ENCODE measurements around the gene RIN3.

The RIN3 gene

GRCh38 chr14:92597906-92598905 lies 84.6 kb downstream of the RIN3 start:
- no peak for ATAC-seq
- Mint-ChIP-seq H3K27me3 (no peaks in the 10 kb centered on the region), H3K9me3 (no peaks in the 10 kb centered on the region), H3K4me3 (no peak overlapping the region), H3K4me1 (peaks cover 20% of the 10 kb centered on the region), H3K27ac (no peak overlapping the region), H3K36me3 (no peaks in the 10 kb centered on the region)

- no peaks in the 10 kb centered on the region for H3K36me3 Mint-ChIP-seq
- peaks cover 18% of the 10 kb centered on the region for H3K4me1 Mint-ChIP-seq
- ATAC-seq, result no peak
- H3K27me3 Mint-ChIP-seq, result no peaks in the 10 kb centered on the region
- no peaks in the 10 kb centered on the region for H3K9me3 Mint-ChIP-seq
- H3K4me3 Mint-ChIP-seq, result no peak overlapping the region
- no peak overlapping the region for H3K27ac Mint-ChIP-seq
These were observed 86.2 kb downstream of the RIN3 start for GRCh38 chr14:92599811-92600210.

- Mint-ChIP-seq H3K27me3 (no peaks in the 10 kb centered on the region), H3K4me3 (no peak overlapping the region), H3K4me1 (peaks cover 12% of the 10 kb centered on the region), H3K36me3 (no peaks in the 10 kb centered on the region), H3K9me3 (no peaks in the 10 kb centered on the region), H3K27ac (no peak overlapping the region)
- no peak for ATAC-seq
These were observed 86.9 kb downstream of the RIN3 start for GRCh38 chr14:92600318-92601053.

GRCh38 chr14:92601131-92601710 lies 87.6 kb downstream of the RIN3 start:
- no peaks in the 10 kb centered on the region for H3K36me3 Mint-ChIP-seq
- H3K4me3 Mint-ChIP-seq, result no peak overlapping the region
- no peak for ATAC-seq
- H3K4me1 Mint-ChIP-seq, result peaks cover 10% of the 10 kb centered on the region
- no peaks in the 10 kb centered on the region for H3K9me3 Mint-ChIP-seq
- no peak overlapping the region for H3K27ac Mint-ChIP-seq
- H3K27me3 Mint-ChIP-seq, result no peaks in the 10 kb centered on the region

- no peak overlapping the region for H3K27ac Mint-ChIP-seq
- no peaks in the 10 kb centered on the region for H3K27me3 Mint-ChIP-seq
- H3K36me3 Mint-ChIP-seq, result no peaks in the 10 kb centered on the region
- no peak for ATAC-seq
- H3K4me3 Mint-ChIP-seq, result no peak overlapping the region
- H3K9me3 Mint-ChIP-seq, result no peaks in the 10 kb centered on the region
- H3K4me1 Mint-ChIP-seq, result peaks cover 10% of the 10 kb centered on the region
These were observed 88.3 kb downstream of the RIN3 start for GRCh38 chr14:92601757-92602417.

GRCh38 chr14:92603309-92604242 lies 90.0 kb downstream of the RIN3 start:
- Mint-ChIP-seq H3K4me1 (peaks cover 10% of the 10 kb centered on the region), H3K4me3 (no peak overlapping the region), H3K9me3 (peaks cover 3% of the 10 kb centered on the region), H3K27ac (no peak overlapping the region), H3K27me3 (no peaks in the 10 kb centered on the region), H3K36me3 (no peaks in the 10 kb centered on the region)
- peak; percentile 31 for ATAC-seq

- peaks cover 18% of the 10 kb centered on the region for H3K4me1 Mint-ChIP-seq
- H3K36me3 Mint-ChIP-seq, result no peaks in the 10 kb centered on the region
- no peak overlapping the region for H3K4me3 Mint-ChIP-seq
- no peak for ATAC-seq
- no peak overlapping the region for H3K27ac Mint-ChIP-seq
- H3K27me3 Mint-ChIP-seq, result no peaks in the 10 kb centered on the region
- peaks cover 3% of the 10 kb centered on the region for H3K9me3 Mint-ChIP-seq
These were observed 91.8 kb downstream of the RIN3 start for GRCh38 chr14:92605274-92605940.

- no peaks in the 10 kb centered on the region for H3K27me3 Mint-ChIP-seq
These were observed 93.7 kb downstream of the RIN3 start for GRCh38 chr14:92607251-92607650.

GRCh38 chr14:92607702-92608429 lies 94.3 kb downstream of the RIN3 start:
- H3K4me3 Mint-ChIP-seq, result no peak overlapping the region
- H3K9me3 Mint-ChIP-seq, result peaks cover 3% of the 10 kb centered on the region
- no peak for ATAC-seq
- H3K36me3 Mint-ChIP-seq, result peaks cover 8% of the 10 kb centered on the region
- peaks cover 27% of the 10 kb centered on the region for H3K4me1 Mint-ChIP-seq
- H3K27ac Mint-ChIP-seq, result no peak overlapping the region
- no peaks in the 10 kb centered on the region for H3K27me3 Mint-ChIP-seq

More at GRCh38 chr14:92607251-92607650, 93.7 kb downstream of the RIN3 start:
- no peak for ATAC-seq
- H3K36me3 Mint-ChIP-seq, result peaks cover 8% of the 10 kb centered on the region
- no peak overlapping the region for H3K27ac Mint-ChIP-seq
- H3K9me3 Mint-ChIP-seq, result peaks cover 3% of the 10 kb centered on the region
- H3K4me3 Mint-ChIP-seq, result no peak overlapping the region
- peaks cover 21% of the 10 kb centered on the region for H3K4me1 Mint-ChIP-seq

GRCh38 chr14:92609955-92610354 lies 96.4 kb downstream of the RIN3 start:
- no peak overlapping the region for H3K4me3 Mint-ChIP-seq

GRCh38 chr14:92610849-92611271 lies 97.3 kb downstream of the RIN3 start:
- Mint-ChIP-seq H3K27ac (peak overlapping the region; percentile 51), H3K4me3 (no peak overlapping the region), H3K27me3 (no peaks in the 10 kb centered on the region), H3K36me3 (peaks cover 8% of the 10 kb centered on the region), H3K4me1 (peaks cover 54% of the 10 kb centered on the region), H3K9me3 (peaks cover 3% of the 10 kb centered on the region)
- ATAC-seq, result no peak

More at GRCh38 chr14:92609955-92610354, 96.4 kb downstream of the RIN3 start:
- H3K9me3 Mint-ChIP-seq, result peaks cover 3% of the 10 kb centered on the region
- peaks cover 45% of the 10 kb centered on the region for H3K4me1 Mint-ChIP-seq
- peaks cover 8% of the 10 kb centered on the region for H3K36me3 Mint-ChIP-seq
- no peak for ATAC-seq
- no peaks in the 10 kb centered on the region for H3K27me3 Mint-ChIP-seq
- H3K27ac Mint-ChIP-seq, result peak overlapping the region; percentile 67

- Mint-ChIP-seq H3K27ac (peak overlapping the region; percentile 36), H3K36me3 (peaks cover 8% of the 10 kb centered on the region), H3K4me3 (no peak overlapping the region), H3K4me1 (peaks cover 63% of the 10 kb centered on the region), H3K27me3 (no peaks in the 10 kb centered on the region), H3K9me3 (no peaks in the 10 kb centered on the region)
- ATAC-seq, result no peak
These were observed 99.6 kb downstream of the RIN3 start for GRCh38 chr14:92613008-92613658.

Data from stimulated activated memory B cell treated with anti-CD40 and anti-IgM and Interleukin-4, amounts not matched to agents 10 μg/mL and 1 μg/mL and 100 μg/mL, for 72 hours (primary cell).